Thymus (tissue), 14 donors: ENCODE results near the gene PACS2. TPM values are rescaled to one million over a fixed set of nuclear protein-coding genes. Genes with fewer than 3 reads are reported as not detected.

Experiments
- DNase-seq, 9 donors: peaks; one replicate each; pipeline ENCODE4 v3.0.0-alpha.2; 2013; ENCODE audit warnings: low spot score in 9 of 9, low read depth in 6 of 9, missing footprints in 1 of 9
- H3K27ac ChIP-seq, 2 donors: one replicate each; pipeline ENCODE4 v1.5.1; 2013; ENCODE audit warnings: control low read depth in 1 of 2, low read depth in 1 of 2, low read length in 1 of 2, mild to moderate bottlenecking in 1 of 2, moderate library complexity in 1 of 2
- H3K27me3 ChIP-seq, 2 donors: one replicate each; pipeline ENCODE4 v1.5.1; 2013; ENCODE audit warnings: low read length in 1 of 2; ENCODE audit not compliant: control insufficient read depth in 2 of 2, insufficient read depth in 1 of 2
- H3K36me3 ChIP-seq, 2 donors: one replicate each; pipeline ENCODE4 v1.5.1; 2013; ENCODE audit warnings: low read length in 1 of 2, mild to moderate bottlenecking in 1 of 2, moderate library complexity in 1 of 2; ENCODE audit not compliant: control insufficient read depth in 2 of 2, insufficient read depth in 2 of 2
- H3K4me1 ChIP-seq, 2 donors: one replicate each; pipeline ENCODE4 v1.5.1; 2013; ENCODE audit warnings: low read length in 2 of 2; ENCODE audit not compliant: control insufficient read depth in 2 of 2, insufficient read depth in 2 of 2
- H3K4me3 ChIP-seq, 2 donors: one replicate each; pipeline ENCODE4 v1.5.1; 2013; ENCODE audit warnings: low read length in 2 of 2, control low read depth in 1 of 2, mild to moderate bottlenecking in 1 of 2
- H3K9me3 ChIP-seq, 2 donors: one replicate each; pipeline ENCODE4 v1.5.1; 2013; ENCODE audit warnings: low read length in 1 of 2, mild to moderate bottlenecking in 1 of 2; ENCODE audit not compliant: control insufficient read depth in 2 of 2, insufficient read depth in 1 of 2
- WGBS: extraction: QIAGEN DNeasy Blood & Tissue Kit; methylation state at CpG from one replicate; pipeline ENCODE4 v1.1.7; 2013; 5-methylcytosine and 5-hydroxymethylcytosine counted together
- long read RNA-seq, 10 donors: transcript quantifications; one replicate each; lab custom pipeline, GENCODE V29; 2026
- polyA plus RNA-seq: library from polyadenylated mRNA; stranded (reverse); fragments of 200-250 nt; gene quantifications from one replicate; pipeline ENCODE4 v1.2.3, GENCODE V29; 2013
- total RNA-seq: library from RNA; stranded (reverse); fragments of 120-200 nt; gene quantifications from one replicate; pipeline ENCODE4 v1.2.4, GENCODE V29; 2013
- donor health status: healthy.

PACS2 gene
- total RNA-seq (20.5 TPM), polyA plus RNA-seq (64.6 TPM)
- long read RNA-seq, donor 1, result 0 reads
- long read RNA-seq, donor 2, result 0 reads
- long read RNA-seq, donor 3, result 0 reads
- long read RNA-seq, donor 4, partial matches to known transcripts, result 0 of 3 reads
- long read RNA-seq, donor 4, other reads (novel, unspliced or antisense), result 0 of 3 reads
- long read RNA-seq, donor 5, transcript PACS2-201 (24 exons, 3,708 nt), result major isoform, 6 of 7 reads
- long read RNA-seq, donor 5, partial matches to known transcripts, result 0 of 7 reads
- long read RNA-seq, donor 5, other reads (novel, unspliced or antisense), result 0 of 7 reads
- long read RNA-seq, donor 6, transcript PACS2-201 (24 exons, 3,708 nt), result major isoform, 5 of 6 reads
- long read RNA-seq, donor 6, partial matches to known transcripts, result 0 of 6 reads
- long read RNA-seq, donor 6, other reads (novel, unspliced or antisense), result 0 of 6 reads
- long read RNA-seq, donor 7, result 0 reads
- long read RNA-seq, donor 8, partial matches to known transcripts, result 0 of 2 reads
- long read RNA-seq, donor 8, other reads (novel, unspliced or antisense), result 0 of 2 reads
- long read RNA-seq, donor 9, partial matches to known transcripts, result 0 of 1 reads
- long read RNA-seq, donor 9, other reads (novel, unspliced or antisense), result 0 of 1 reads
- long read RNA-seq, donor 10, partial matches to known transcripts, result 0 of 4 reads
- long read RNA-seq, donor 10, other reads (novel, unspliced or antisense), result 0 of 4 reads

DNA sequence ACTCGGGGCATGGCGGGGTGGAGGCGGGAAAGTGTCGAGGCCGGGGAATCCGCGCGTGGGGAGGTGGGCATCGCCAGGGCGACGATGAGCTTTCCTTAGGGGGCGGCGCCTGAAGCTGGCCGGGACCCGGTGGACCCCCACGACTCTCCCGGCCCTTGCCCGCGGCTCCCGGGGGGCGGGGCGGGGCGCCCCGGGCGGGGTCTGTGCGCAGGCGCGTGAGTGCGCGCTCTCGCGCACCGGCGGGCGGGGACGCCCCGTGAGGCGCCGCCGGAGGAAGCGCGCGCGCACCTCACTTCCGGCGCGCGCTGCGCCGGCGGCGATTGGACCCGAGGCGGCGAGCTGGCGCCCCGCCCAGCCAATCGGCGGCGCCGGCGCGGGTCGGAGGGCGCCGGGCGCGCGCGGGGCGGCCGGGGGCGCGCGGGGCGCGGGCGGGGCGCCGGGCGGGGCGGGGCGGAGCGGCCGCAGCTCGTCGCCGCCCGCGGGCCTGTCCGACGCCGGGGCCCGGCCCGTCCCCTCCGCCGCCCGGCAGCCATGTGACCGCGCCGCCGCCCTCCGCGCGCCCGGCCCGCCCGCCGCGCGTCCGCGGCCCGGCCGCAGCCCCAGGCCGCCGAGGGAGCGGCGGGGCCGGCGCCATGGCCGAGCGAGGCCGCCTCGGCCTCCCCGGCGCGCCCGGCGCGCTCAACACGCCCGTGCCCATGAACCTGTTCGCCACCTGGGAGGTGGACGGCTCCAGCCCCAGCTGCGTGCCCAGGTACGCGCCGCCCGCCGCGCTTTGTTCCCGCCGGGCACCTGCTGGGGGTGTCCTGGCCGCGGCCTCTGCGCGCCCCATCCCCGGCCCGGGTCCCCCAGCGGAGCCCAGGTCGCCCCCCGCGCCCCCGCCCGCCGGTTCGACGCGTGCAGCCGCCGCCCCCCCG, at the start of gene PACS2:
PACS2 (plus strand) TSS at position 462 of the 914 bp plus-strand sequence; CDS start at position 633, 171 bp downstream.
- peak in 8 of 9 donors; percentile 66 to 92 (median 82) for DNase-seq
- peak within 1 kb of the TSS; percentile 28 to 89 for H3K27ac ChIP-seq
- H3K9me3 ChIP-seq, result no peaks in the 10 kb centered on the region
- H3K36me3 ChIP-seq, result no peaks in the 10 kb centered on the region
- H3K27me3 ChIP-seq, result peaks cover 6 to 20% of the 10 kb centered on the region in 2 donors
- under 1% methylated on average over 141 of the region's 163 CpGs for WGBS
- H3K4me3 ChIP-seq, result peak within 1 kb of the TSS; percentile 46 to 91
- H3K4me1 ChIP-seq, result peaks cover 7 to 31% of the 10 kb centered on the region in 2 donors

DNA sequence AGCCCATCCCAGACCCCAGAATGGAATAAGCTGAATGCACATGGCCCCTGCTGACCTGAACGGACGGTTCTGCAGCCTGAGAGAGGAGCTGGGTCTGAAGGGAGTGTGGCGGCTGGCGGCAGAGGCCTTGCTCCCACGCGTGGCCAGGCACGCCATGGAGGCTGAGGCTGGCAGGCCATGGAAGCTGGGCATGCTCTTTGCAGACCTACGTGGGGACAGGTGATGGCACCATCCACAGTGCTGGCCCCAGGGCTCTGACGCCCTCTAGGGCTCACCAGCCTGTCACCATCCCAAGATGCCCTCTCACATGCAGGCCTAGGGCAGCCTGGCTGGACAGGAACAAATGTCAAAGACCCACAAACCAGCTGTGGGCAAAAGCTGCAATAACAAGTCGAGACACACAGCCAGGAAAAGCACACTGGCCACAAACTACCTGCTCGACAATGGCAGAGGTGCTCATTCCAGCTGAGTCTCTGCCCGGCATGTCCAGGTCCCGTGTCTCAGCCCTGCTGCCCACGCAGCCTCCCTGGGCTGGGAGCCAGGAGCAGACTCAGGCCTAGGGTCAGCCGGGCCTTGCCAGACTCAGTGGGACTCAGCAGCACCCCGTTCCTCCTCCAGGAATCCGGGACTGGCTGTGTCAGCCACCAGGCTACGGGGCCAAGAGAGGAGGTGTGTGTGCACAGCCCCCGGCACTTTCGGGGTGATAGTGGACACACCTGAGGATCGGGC, 46.6 kb upstream of the PACS2 start:
- DNase-seq, result no peak
- Histone ChIP-seq H3K4me1 (no peaks in the 10 kb centered on the region), H3K27me3 (no peaks in the 10 kb centered on the region), H3K36me3 (peaks cover 0 to 18% of the 10 kb centered on the region in 2 donors), H3K9me3 (peaks cover 0 to 1% of the 10 kb centered on the region in 2 donors), H3K27ac (no peak overlapping the region), H3K4me3 (no peak overlapping the region)
- WGBS, result 96% methylated on average over 21 of the region's 21 CpGs

DNA sequence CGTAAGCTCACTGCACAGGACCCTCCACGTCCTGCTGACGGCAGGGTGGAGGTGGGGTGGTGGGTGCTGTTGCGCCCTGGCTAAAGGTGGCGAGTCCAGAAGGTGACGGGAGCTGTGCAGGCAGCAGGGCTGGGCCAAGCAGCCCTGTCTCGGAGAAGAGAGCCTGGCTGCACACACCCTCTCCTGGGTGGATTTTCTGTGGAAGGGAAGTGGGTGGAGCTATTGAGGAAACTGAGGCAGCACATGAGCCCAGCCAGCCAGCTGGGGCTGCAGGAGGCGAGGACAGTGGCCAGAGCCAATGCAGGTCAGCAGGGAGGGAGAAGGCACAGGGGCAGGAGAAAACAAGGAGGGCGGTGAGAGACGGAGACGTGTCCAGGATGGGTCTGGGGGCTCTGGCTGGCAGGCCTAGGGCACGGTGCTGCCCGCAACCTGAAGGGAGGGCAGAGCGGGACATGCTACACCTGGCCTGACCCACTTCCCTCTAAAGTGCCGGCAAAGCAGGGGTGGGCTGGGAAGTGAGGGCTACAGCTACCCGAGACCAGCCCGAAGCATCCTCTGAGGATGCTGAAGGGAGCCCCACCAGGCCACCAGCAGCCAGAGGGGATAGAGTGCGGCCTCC, 45.7 kb upstream of the PACS2 start:
- peaks cover 0 to 18% of the 10 kb centered on the region in 2 donors for H3K36me3 ChIP-seq
- no peaks in the 10 kb centered on the region for H3K27me3 ChIP-seq
- peaks cover 0 to 1% of the 10 kb centered on the region in 2 donors for H3K9me3 ChIP-seq
- no peak overlapping the region for H3K27ac ChIP-seq
- H3K4me3 ChIP-seq, result no peak overlapping the region
- no peaks in the 10 kb centered on the region for H3K4me1 ChIP-seq
- WGBS, result 98% methylated on average over 18 of the region's 18 CpGs
- no peak for DNase-seq

DNA sequence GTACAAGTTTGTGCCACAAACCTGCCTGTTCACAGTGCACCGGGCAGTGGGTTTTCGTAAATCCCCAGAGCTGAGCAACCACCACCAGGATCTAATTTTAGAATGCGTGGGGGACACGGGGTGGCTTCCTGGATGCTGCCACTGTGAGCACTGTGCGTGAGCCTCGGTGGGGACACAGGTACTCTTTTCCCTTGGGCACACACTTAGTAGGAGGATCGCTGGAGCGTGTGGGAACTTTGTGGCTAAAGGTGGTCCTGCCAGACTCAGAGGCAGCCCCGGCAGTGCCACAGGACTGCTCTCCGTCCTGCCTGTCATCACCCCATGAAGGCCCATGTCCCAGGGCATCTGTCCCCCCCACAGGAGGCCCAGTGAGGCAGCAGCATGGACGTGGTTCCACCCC, 45.1 kb upstream of the PACS2 start:
- 95% methylated on average over 11 of the region's 11 CpGs for WGBS
- H3K9me3 ChIP-seq, result peaks cover 0 to 1% of the 10 kb centered on the region in 2 donors
- no peak overlapping the region for H3K27ac ChIP-seq
- no peak overlapping the region for H3K4me3 ChIP-seq
- DNase-seq, result no peak
- H3K27me3 ChIP-seq, result no peaks in the 10 kb centered on the region
- H3K4me1 ChIP-seq, result no peaks in the 10 kb centered on the region
- H3K36me3 ChIP-seq, result peaks cover 0 to 18% of the 10 kb centered on the region in 2 donors

DNA sequence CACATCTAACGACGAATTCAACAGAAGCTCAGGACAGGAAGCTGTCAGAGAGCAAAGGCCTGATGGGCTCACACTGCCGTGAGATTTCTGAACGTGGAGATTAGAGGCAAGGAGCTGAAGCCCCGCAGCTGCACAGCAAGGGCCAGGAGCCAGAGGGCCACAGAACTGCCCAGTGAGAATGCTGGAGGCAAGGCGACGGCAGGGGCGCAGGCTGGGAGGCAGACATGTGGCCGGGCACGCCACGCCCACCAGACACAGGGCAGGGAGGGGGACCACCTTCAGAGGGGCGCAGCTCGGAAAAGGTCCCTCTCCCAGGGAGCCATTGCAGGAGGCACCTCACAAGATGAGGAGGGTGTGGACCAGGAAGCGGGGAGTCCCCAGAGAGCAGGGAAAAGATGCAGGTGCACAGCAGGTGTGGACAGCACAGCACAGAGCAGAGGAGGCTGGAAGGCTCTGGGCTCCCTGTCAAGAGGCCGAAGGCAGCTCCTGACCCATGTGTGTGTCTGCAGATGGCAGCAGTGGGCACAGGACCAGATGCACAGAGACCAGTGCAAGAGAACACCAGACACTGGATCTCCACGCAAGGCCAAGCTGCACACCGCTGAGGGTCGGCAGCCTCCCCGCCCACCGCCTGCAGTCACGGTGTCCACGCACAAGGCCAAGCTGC, 43.2 kb upstream of the PACS2 start:
- no peak for DNase-seq

DNA sequence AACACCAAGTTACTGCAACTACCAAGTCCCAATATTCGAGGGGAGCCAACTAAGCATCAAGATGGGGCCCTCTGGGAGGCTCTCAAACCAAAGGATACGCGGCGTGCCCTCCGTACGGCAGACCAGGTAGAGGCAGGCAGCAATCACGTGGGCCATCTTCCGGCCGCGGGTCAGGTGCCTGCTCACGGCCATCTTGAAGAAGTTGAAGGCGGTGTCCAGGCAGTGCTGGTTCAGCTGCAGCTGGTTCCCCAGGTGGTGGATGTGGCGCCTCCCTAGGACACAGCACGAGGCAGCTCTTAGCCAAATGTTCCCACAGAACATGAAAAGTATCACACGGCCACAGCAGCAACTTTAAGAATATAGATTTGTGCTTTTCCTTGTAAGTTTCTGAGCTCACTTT, 41.9 kb upstream of the PACS2 start:
- WGBS, result 95% methylated on average over 15 of the region's 15 CpGs
- Histone ChIP-seq H3K27me3 (no peaks in the 10 kb centered on the region), H3K36me3 (peaks cover 0 to 18% of the 10 kb centered on the region in 2 donors), H3K9me3 (peaks cover 0 to 1% of the 10 kb centered on the region in 2 donors), H3K4me3 (no peak overlapping the region), H3K4me1 (no peaks in the 10 kb centered on the region), H3K27ac (no peak overlapping the region)
- DNase-seq, result no peak

More for the DNA sequence above, 43.2 kb upstream of the PACS2 start:
- H3K36me3 ChIP-seq, result peaks cover 0 to 18% of the 10 kb centered on the region in 2 donors
- WGBS, result 99% methylated on average over 22 of the region's 22 CpGs
- H3K9me3 ChIP-seq, result peaks cover 0 to 1% of the 10 kb centered on the region in 2 donors
- H3K27ac ChIP-seq, result no peak overlapping the region
- no peak overlapping the region for H3K4me3 ChIP-seq
- H3K4me1 ChIP-seq, result no peaks in the 10 kb centered on the region
- H3K27me3 ChIP-seq, result no peaks in the 10 kb centered on the region

DNA sequence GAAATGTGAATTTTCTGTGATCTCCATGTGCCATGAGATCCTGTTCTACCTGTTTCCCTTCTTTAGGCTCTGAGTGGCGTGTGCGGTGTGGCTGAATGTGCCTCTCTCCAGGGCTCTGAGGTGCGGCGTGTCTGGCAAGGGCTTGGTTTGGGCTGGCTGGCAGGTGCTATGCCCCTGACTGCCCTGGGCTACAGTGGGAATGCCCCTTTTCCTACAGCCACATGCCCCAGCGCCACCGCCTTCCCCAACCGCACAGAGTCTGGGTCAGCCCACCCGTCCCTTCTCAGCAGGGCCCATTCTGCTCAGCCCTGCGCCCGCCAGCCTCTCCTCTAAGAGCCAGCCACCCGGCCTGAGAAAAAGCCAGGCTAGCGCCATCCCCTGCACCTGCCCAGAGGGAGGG, 41.5 kb upstream of the PACS2 start:
- Histone ChIP-seq H3K27me3 (no peaks in the 10 kb centered on the region), H3K9me3 (peaks cover 0 to 1% of the 10 kb centered on the region in 2 donors), H3K4me3 (no peak overlapping the region), H3K4me1 (no peaks in the 10 kb centered on the region), H3K36me3 (peaks cover 0 to 15% of the 10 kb centered on the region in 2 donors), H3K27ac (no peak overlapping the region)
- 97% methylated on average over 12 of the region's 12 CpGs for WGBS
- DNase-seq, result no peak
